ENCODE measurements around the gene KREMEN1. TPM values are rescaled to one million over a fixed set of nuclear protein-coding genes. Genes with fewer than 3 reads are reported as not detected.

The KREMEN1 gene
- total RNA-seq, 1 donor from 2014 or later, result 23.3 TPM

DNA sequence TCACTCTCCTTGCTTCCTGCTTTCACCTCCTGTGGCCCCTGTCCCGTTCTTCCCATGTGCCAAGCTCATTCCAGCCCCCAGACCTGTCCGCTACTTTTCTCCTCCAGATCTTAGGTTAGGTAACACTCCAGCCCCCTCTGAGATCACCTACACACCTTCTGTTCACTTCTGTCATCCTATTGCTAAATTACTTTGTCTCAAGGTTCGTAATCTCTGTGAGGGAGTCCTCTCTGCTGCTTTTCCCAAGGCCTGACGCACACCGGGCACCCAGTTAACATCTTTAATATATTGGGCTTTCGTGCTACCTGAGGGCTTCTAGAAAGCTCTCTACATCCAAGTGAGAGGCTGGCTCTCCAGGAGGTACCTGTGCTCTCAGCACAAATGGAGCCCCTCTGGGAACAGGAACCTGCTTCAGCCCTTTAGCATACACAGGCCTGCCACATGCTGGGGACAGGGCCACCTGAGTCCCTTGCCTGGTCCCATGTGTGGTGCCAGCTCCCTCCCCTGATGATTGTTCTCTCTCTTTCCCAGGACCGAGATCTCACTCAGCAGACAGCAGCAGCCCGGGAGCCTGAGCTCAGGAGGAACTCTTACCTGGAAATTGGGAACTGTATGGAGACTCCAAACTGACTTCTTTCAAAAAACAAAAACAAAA, 19.7 kb upstream of the KREMEN1 start:
- no peak overlapping the region for H3K4me3 ChIP-seq
- no peaks in the 10 kb centered on the region for H3K9me3 ChIP-seq
- ATAC-seq, result no peak
- TF ChIP-seq CTCF (IDR thresholded peaks at IDR 0.05), result no peak
- H3K4me1 ChIP-seq, result no peaks in the 10 kb centered on the region
- DNase-seq, result no peak
- no peak overlapping the region for H3K27ac ChIP-seq
- H3K27me3 ChIP-seq, result no peaks in the 10 kb centered on the region
- H3K36me3 ChIP-seq, result peaks cover 27% of the 10 kb centered on the region
- intact Hi-C loops (cut with DNase I), result no loop called here

DNA sequence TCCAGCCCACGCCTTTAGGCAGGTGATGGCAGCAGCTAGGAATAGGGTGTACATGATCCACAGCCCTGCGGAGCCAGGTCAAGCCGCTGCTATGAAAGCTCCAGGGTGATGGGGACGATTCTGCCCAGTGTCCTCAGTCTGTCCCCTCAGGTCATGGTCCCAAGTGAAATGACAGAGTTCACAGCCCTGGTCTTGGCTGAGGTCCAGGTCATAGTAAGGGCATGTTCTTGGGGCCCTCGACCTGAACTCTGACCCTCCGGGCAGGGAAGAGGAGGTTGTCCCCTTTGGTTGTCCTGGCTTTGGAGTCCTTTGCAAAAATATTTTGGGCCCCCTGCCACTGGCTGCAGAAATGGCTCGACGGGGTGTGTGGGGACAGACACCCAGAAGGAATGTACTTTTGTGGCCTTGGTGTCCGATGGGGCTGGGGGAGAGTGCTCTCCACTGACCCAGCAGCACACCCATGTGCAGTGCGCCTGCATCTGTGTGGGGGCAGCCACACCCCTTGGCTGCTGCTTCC, 18.5 kb upstream of the KREMEN1 start:
- no peaks in the 10 kb centered on the region for H3K9me3 ChIP-seq
- TF ChIP-seq CTCF (IDR thresholded peaks at IDR 0.05), result no peak
- DNase-seq (no peak), ATAC-seq (no peak)
- intact Hi-C loops (cut with DNase I), result no loop called here
- no peak overlapping the region for H3K27ac ChIP-seq
- H3K4me1 ChIP-seq, result no peaks in the 10 kb centered on the region
- peaks cover 20% of the 10 kb centered on the region for H3K36me3 ChIP-seq
- no peak overlapping the region for H3K4me3 ChIP-seq
- H3K27me3 ChIP-seq, result no peaks in the 10 kb centered on the region

- H3K36me3 ChIP-seq, result peaks cover 10% of the 10 kb centered on the region
- H3K27ac ChIP-seq, result no peak overlapping the region
- no peaks in the 10 kb centered on the region for H3K4me1 ChIP-seq
- ATAC-seq (no peak), DNase-seq (no peak)
- H3K9me3 ChIP-seq, result no peaks in the 10 kb centered on the region
- H3K4me3 ChIP-seq, result no peak overlapping the region
- H3K27me3 ChIP-seq, result no peaks in the 10 kb centered on the region
- TF ChIP-seq CTCF (IDR thresholded peaks at IDR 0.05), result no peak
- intact Hi-C loops (cut with DNase I), result no loop called here
Observed at GRCh38 chr22:29055192-29055830, 17.5 kb upstream of the KREMEN1 start.

GRCh38 chr22:29056472-29056871, 16.4 kb upstream of the KREMEN1 start:
- DNase-seq, result no peak
- Histone ChIP-seq H3K4me1 (no peaks in the 10 kb centered on the region), H3K4me3 (no peak overlapping the region), H3K36me3 (no peaks in the 10 kb centered on the region), H3K9me3 (no peaks in the 10 kb centered on the region), H3K27me3 (no peaks in the 10 kb centered on the region), H3K27ac (no peak overlapping the region)
- no peak for ATAC-seq
- intact Hi-C loops (cut with DNase I), result no loop called here
- TF ChIP-seq CTCF (IDR thresholded peaks at IDR 0.05), result no peak

DNA sequence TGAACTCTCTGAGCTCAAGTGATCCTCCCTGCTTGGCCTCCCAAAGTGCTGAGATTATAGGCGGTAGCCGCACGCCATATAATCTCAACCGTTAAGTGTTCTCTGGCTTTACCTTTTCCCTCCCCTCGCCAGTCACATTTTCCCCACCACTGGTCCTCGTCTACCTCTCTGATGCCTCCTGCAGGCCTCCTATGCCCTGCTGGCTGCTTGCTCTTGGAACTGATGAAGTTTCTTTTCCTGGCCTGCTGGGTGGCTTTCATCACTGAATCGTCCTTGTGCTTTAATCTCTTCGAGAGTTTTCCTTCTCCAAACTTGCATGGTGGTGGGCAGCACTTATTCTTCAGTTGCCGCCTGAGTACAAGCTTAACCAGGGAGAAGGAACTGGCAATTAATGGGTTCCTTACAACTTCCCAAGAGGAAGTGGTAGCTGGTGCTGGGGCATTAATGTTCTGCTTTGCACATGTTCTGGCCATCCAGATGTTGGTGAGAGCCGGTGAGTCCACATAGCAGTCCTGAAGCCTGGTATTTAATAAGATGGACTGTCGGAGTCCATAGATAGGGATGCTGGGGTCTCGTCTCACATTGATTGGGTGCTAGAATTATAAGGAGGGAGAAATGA, 12.5 kb upstream of the KREMEN1 start:
- Histone ChIP-seq H3K9me3 (no peaks in the 10 kb centered on the region), H3K4me1 (no peaks in the 10 kb centered on the region), H3K27ac (no peak overlapping the region), H3K27me3 (no peaks in the 10 kb centered on the region), H3K36me3 (no peaks in the 10 kb centered on the region), H3K4me3 (no peak overlapping the region)
- intact Hi-C loops (cut with DNase I), result no loop called here
- DNase-seq (no peak), ATAC-seq (no peak)
- TF ChIP-seq CTCF (IDR thresholded peaks at IDR 0.05), result no peak

Measured in upper lobe of right lung (tissue), 1 donor.